RWPE1 (cell line): ENCODE data around the gene IMMP2L.
"Not testable (repeated sequence)": the region's sequence is repeated elsewhere in the genome, so short reads cannot be mapped to it uniquely, and the experiment has no call there.

ENCODE experiments used
- CTCF ChIA-PET: fragments of 350-600 bp; sonication (Branson Sonifier 250); formaldehyde crosslinking; extraction: SDS; loops from one replicate; lab custom pipeline; 2021; lab: Yijun Ruan, JAX
- POLR2A ChIA-PET: fragments of 400-600 bp; formaldehyde crosslinking; extraction: SDS; loops from one replicate; lab custom pipeline; 2020; ENCODE audit warnings: antibody characterized with exemption; ENCODE audit not compliant: low non-redundant PET; lab: Yijun Ruan, JAX
- DNase-seq: peaks from one replicate; pipeline ENCODE4 v3.0.0; 2012; ENCODE audit warnings: low spot score
- H3K27ac ChIP-seq: fragments of 450-650 bp; 2 replicates; pipeline ENCODE4 v1.5.1; 2017
- CTCF ChIP-seq: fragments of 450-650 bp; conservative IDR thresholded peaks from 2 replicates; pipeline ENCODE4 v1.5.1; 2017; ENCODE audit warnings: low read depth, mild to moderate bottlenecking

IMMP2L gene

DNA sequence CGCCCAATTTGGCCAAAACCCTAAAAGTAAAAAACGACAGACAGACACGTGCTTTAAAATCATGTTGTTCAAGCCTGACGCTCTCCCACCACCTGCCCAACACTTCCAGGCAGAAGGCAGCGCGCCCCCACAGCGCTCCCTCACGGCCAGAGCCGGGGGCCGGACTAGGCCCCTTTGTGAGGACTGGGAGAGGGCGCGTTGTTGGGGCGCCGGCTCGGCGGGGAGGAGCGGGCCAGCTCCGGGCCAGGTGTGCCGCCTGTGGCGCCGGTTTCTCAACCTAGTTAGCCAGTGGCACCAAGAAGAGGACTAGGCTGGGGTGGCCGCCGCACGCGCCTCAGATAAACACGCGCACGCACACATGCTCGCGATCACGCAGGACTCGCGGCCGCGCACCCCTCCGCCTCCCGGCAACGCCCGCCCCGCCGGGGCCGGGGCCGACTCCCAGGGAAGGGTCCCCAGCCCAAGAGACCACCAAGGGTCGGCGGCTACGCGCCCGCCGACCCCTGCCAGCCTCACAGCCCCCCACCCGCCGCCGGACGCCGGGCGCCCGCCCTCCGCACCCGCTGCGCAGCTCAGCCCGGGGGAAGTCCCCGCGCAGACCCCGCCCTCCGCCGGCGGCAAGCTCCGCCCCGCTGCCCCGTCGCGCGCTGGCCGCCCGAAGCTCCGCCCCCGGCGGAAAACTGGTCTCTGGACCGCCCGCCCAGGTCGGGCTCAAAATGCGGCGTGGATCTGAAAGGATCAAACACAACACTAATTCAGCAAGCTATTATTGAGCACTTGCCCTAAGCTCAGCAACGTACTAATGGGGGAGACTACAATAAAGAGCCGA, at the start of gene IMMP2L:
Gene IMMP2L, minus strand, starts transcription at position 589 of the 829 bp plus-strand sequence.
- TF ChIP-seq CTCF = peak; percentile 48
- H3K27ac ChIP-seq = peak within 1 kb of the TSS; percentile 63
- CTCF ChIA-PET = interaction anchor here (0.7 kb wide), 1 partner anchor 865 kb away, joined by 5 read pairs; no protein-coding TSS in a partner anchor
- POLR2A ChIA-PET = no interaction called here
- peak; percentile 85 for DNase-seq

DNA sequence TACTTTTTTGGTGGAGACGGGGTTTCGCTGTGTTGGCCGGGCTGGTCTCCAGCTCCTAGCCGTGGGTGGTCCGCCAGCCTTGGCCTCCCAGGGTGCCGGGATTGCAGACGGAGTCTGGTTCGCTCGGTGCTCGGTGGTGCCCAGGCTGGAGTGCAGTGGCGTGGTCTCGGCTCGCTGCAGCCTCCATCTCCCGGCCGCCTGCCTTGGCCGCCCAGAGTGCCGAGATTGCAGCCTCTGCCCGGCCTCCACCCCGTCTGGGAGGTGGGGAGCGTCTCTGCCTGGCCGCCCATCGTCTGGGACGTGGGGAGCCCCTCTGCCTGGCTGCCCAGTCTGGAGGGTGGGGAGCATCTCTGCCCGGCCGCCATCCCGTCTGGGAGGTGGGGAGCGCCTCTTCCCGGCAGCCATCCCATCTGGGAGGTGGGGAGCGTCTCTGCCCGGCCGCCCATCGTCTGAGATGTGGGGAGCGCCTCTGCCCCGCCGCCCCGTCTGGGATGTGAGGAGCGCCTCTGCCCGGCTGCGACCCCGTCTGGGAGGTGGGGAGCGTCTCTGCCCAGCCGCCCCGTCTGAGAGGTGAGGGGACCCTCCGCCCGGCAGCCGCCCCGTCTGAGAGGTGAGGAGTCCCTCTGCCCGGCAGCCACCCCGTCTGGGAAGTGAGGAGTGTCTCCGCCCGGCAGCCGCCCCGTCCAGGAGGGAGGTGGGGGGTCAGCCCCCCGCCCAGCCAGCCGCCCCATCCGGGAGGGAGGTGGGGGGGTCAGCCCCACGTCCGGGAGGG, 47.4 kb upstream of the IMMP2L start:
- POLR2A ChIA-PET, CTCF ChIA-PET, H3K27ac ChIP-seq, DNase-seq: not testable (repeated sequence)

DNA sequence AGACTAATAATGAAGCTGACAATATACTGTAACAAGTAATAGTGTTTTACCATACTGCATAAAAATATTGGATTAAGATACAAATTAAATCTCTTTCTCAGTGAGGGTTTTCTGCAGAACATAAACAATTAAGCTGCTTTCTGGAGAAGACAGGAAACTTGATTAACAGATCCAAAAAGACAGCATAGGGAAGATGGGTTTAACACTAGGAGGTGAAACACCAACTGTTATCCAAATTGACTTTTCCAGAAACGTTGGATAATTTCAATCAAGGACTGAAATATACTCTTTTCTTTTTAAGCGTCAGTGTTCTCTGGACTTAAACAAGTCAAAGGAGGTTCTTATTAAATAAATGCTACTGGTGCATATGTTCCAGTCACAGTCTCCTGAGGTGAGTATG, 45.3 kb upstream of the IMMP2L start:
- ChIA-PET POLR2A (no interaction called here), CTCF (no interaction called here)
- TF ChIP-seq CTCF = no peak
- H3K27ac ChIP-seq = no peak overlapping the region
- DNase-seq = no peak

DNA sequence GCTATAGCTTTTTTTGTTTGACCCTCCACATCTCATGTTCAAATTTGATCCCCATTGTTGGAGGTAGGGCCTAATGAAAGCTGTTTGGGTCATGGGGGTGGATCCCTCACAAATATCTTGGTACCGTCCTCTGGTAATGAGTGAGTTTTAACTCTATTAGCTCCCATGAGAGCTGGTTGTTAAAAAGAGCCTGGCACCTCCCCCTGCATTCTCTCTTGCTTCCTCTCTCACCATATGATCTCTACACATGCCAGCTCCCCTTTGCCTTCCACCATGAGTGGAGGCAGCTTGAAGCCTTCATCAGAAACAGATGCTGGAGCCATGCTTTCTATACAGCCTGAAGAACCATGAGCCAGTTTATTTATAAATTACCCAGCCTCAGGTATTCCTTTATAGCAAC, 43.0 kb upstream of the IMMP2L start:
- no peak for TF ChIP-seq CTCF
- no peak overlapping the region for H3K27ac ChIP-seq
- no peak for DNase-seq
- ChIA-PET POLR2A (no interaction called here), CTCF (interaction anchor here (0.5 kb wide), 1 partner anchor 96 kb away, joined by 3 read pairs; no protein-coding TSS in a partner anchor)

- CTCF ChIA-PET = no interaction called here
- no peak for TF ChIP-seq CTCF
- POLR2A ChIA-PET = no interaction called here
- DNase-seq = no peak
- no peak overlapping the region for H3K27ac ChIP-seq
Observed at GRCh38 chr7:111600091-111600490, 37.8 kb upstream of the IMMP2L start.

DNA sequence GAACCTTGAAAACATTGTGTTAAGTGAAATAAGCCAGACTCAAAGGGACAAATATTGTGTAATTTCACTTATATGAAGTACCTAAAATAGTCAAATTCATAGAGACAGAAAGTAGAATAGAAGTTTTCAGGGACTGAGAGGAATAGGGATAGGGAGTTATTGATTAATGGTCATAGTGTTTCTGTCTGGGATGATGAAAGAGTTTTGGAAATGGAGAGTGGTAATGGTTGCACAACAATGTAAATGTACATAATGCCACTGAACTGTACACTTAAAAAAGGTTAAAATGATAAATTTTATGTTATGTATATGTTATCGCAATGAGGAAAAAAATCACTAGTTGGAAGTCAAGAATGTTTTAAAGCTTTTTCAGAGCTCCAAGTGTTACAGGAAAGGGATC, 33.5 kb upstream of the IMMP2L start:
- no peak for TF ChIP-seq CTCF
- CTCF ChIA-PET = no interaction called here
- DNase-seq = no peak
- no peak overlapping the region for H3K27ac ChIP-seq
- POLR2A ChIA-PET = no interaction called here
